ENCODE measurements around the gene MGAT5.

MGAT5 gene

GRCh38 chr2:134433469-134433868 lies 179.6 kb downstream of the MGAT5 start:
- DNase-seq, result no peak

- no peak for DNase-seq
These were observed 180.1 kb downstream of the MGAT5 start for GRCh38 chr2:134433979-134434378.

GRCh38 chr2:134435505-134435904 lies 181.6 kb downstream of the MGAT5 start:
- no peak for DNase-seq

GRCh38 chr2:134435936-134436335 lies 182.1 kb downstream of the MGAT5 start:
- DNase-seq, result no peak

GRCh38 chr2:134436706-134437105 lies 182.8 kb downstream of the MGAT5 start:
- no peak for DNase-seq

GRCh38 chr2:134438371-134438770 lies 184.5 kb downstream of the MGAT5 start:
- DNase-seq, result no peak

GRCh38 chr2:134440336-134440909 lies 186.6 kb downstream of the MGAT5 start:
- DNase-seq, result no peak

GRCh38 chr2:134441153-134441863 lies 187.4 kb downstream of the MGAT5 start:
- no peak for DNase-seq

- DNase-seq, result no peak
These were observed 190.1 kb downstream of the MGAT5 start for GRCh38 chr2:134443814-134444480.

- DNase-seq, result no peak
These were observed 191.2 kb downstream of the MGAT5 start for GRCh38 chr2:134445116-134445515.

GRCh38 chr2:134445985-134446382 lies 192.1 kb downstream of the MGAT5 start:
- no peak for DNase-seq

- DNase-seq, result no peak
These were observed 192.6 kb downstream of the MGAT5 start for GRCh38 chr2:134446383-134447017.

- no peak for DNase-seq
These were observed 193.8 kb downstream of the MGAT5 start for GRCh38 chr2:134447669-134448068.

- no peak for DNase-seq
These were observed 194.8 kb downstream of the MGAT5 start for GRCh38 chr2:134448650-134449049.

GRCh38 chr2:134449157-134449556 lies 195.3 kb downstream of the MGAT5 start:
- no peak for DNase-seq

- DNase-seq, result no peak
These were observed 196.1 kb downstream of the MGAT5 start for GRCh38 chr2:134449751-134450513.

GRCh38 chr2:134451347-134451630 lies 197.4 kb downstream of the MGAT5 start:
- peak; percentile 33 for DNase-seq

- DNase-seq, result peak; percentile 36
These were observed 198.3 kb downstream of the MGAT5 start for GRCh38 chr2:134452042-134452733.

GRCh38 chr2:134453476-134453875 lies 199.6 kb downstream of the MGAT5 start:
- peak; percentile 8 for DNase-seq

- peak; percentile 34 for DNase-seq
These were observed 200.1 kb downstream of the MGAT5 start for GRCh38 chr2:134453973-134454372.

GRCh38 chr2:134454426-134454825 lies 200.6 kb downstream of the MGAT5 start:
- DNase-seq, result peak; percentile 26

GRCh38 chr2:134454931-134455330 lies 201.1 kb downstream of the MGAT5 start:
- no peak for DNase-seq

- peak; percentile 33 for DNase-seq
These were observed 201.6 kb downstream of the MGAT5 start for GRCh38 chr2:134455426-134455825.

Measured in activated CD8-positive, alpha-beta memory T cell treated with anti-CD3 and anti-CD28 coated beads, Interleukin-2, amount 50 U/mL, for 48 hours (primary cell).